ENCODE data around the gene SMIM43.
"Not testable (repeated sequence)": the region's sequence is repeated elsewhere in the genome, so short reads cannot be mapped to it uniquely, and the experiment has no call there.

Gene SMIM43

DNA sequence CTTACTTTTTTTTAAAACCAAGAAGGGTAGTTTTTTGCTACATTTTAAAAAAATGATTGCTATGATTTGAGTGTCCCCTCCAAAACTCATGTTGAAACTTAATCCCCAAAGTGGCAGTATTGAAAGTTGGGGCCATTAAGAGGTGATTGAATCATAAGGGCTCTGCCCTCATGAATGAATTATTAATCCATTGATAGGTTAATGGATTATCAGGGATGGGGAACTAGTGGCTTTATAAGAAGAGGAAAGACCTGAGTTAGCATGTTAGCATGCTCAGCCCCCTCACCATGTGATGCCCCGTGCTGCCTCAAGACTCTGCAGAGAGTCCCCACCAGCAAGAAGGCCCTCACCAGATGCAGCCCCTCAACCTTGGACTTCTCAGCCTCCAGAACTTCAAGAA lies 31.0 kb downstream of the SMIM43 start:
- DNase-seq, result no peak

DNA sequence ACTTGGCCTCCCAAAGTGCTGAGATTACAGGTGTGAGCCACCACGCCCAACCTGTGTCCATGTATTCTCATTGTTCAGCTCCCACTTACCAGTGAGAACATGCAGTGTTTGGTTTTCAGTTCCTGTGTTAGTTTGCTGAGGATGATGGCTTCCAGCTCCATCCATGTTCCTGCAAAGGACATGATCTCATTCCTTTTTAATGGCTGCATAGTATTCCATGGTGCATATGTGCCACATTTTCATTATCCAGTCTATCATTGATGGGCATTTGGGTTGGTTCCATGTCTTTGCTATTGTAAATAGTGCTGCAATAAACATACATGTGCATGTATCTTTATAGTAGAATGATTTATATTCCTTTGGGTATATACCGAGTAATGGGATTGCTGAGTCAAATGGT lies 35.2 kb downstream of the SMIM43 start:
- not testable (repeated sequence) for DNase-seq

DNA sequence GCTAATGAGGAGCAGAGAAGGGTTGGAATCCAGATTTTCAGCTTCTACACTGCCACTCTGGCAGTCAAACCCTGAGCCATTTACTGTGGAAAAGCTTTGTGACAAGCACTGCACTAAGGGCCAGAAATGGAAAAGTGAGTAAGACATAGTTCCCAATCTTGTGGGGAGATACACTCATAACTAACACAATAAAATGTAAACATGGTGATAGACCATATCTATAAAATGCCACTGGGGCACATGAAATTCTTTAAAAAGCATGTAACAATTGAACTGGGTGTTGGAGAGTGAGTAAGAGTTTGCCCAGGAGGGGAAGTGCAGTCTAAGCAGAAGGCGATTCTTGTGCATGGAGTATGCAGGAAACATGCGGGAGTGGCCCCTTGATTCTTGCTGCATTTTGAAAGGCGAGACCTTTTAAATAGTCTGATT lies 36.2 kb downstream of the SMIM43 start:
- DNase-seq, result no peak

DNA sequence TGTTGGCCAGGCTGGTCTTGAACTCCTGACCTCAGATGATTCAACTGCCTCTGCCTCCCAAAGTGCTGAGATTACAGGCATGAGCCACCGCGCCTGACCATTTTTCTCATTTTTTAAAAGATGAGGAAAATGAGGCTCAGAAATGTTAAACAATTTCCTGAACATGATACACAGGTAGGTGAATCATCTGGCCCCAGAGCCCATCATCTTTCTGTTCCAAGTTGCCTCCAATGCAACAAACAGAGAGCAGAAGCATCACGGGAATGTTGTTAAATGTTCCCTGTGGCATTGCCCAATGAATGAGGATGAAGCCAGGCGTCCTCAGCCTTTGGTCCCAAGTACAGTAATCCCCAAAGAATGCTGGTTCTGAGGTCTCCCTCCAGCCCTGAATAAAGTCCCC lies 36.9 kb downstream of the SMIM43 start:
- DNase-seq, result no peak

DNA sequence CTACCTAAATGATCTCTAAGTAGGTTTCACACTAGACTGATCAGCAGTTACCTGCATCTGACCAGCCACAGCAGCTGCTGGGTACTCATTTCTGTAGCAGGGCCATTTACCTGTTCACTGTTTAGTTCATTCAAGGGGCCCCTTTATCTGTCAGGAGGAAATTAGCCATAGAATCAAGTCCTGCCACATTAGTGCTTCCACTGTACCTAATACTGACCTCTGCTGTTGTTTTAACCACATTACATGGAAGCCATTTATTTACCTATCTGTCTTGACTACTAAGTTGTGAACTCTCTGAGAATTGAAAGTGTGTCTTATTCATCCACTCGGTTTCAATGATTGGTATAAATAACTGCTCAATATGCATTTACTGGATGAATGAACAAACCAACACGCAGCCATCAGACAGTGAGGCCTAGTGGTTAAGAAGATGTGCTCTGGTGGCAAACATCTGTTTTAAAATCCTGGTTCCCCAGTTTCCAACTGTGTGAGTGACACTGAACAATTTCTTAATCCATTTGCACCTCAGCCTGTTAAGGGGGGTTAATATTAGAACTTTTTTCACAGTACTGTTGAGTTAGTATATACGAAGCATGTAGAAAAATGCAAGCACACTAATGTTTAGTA lies 38.2 kb downstream of the SMIM43 start:
- no peak for DNase-seq

DNA sequence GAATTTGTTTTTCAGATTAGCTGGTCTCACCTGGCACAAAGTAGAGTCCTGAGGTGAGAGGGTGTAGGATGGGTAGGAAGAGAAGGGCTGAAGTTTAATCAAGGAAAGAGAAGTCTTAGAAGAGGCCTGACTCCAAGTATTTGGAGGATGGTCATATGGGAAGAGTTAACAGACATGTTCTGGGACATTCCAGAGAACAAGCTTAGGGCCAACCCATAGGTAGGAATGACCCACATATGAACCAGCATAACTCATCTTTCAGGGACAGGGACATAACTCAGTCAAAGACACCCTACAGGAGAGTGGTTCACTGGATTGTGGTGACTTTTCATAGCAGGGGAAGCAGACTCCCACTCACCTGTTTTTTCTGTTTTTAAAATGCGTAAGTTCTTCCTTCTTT lies 40.3 kb downstream of the SMIM43 start:
- no peak for DNase-seq

DNA sequence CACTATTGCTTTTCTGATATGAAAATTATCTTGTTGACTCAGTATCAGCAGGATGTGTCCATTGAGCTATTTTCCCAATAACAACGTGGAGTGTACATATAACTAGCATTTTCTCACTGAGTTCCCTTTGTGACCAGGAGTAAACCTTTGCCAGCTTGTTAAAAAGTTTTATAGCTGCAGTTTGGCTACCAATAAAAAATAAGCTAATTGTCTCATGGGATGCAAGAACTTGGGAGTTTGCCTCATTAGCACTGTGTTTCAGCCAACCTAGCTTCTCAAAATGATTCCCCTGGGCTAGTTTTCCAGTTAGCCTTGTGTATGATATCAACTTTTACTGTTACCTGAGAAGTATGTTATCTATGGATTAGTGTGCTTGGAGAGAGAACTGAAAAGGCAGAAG lies 43.3 kb downstream of the SMIM43 start:
- no peak for DNase-seq

DNA sequence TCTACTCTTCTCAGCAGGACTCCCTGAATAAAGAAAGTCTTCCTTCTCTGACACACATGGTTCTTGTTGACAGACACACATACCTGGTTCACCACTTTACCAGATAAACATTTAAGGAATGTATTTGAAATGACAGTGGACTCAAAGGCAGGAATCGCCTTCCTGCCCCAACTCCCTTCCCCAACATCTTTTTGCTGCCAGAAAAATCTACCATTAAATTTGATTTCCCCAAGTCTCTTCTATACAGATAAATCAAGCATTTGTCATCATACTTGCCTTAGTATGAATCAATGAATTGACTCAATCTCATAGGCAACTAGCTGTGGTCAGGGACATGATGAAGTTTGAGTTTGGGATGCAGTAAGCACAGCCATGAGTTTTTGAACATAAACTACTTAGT lies 44.9 kb downstream of the SMIM43 start:
- DNase-seq, result no peak

DNA sequence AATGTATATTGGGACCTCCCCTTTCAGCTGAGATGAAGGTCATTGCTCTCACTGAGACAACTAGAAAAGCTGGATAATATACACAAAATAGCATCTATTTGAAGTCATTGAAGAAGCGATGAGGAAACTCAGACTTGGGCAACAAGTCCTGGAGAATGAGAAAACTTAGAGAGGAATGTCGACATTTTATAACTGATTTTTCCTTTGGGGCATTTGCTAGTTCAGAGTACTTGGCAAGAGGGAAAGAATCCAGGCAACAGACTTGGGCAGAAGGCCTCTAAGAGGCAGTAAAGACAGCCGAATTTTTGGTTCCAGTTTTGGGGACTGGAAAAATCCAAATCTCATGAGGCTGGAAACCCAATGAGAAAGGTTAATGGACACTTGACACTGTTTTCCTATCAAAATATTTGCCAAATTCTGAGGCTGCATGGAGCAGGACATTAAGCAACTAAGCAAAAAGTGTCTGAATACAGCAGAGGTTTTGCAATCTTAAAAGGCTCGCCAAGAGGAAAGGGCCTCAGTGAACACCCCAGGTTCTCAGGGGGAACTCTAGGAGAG lies 47.2 kb downstream of the SMIM43 start:
- DNase-seq, result no peak

DNA sequence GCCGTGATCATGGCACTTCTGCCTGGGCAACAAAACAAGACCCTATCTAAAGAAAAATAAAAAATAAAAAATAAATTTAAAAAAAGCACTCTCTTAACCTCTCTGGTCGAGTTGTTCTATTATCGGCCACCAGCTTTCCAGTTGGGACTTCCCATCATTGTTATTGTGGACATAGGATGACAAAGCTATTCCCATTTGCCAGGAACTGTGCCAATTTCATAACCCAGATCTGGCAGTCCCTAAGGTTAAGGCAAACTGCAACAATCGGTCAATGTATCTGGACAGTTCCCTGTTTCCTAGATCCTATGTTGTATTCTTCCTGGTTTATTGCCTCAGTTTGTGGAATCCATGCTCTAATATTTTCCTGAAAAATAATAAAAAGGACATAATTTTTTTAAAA lies 50.4 kb downstream of the SMIM43 start:
- no peak for DNase-seq

DNA sequence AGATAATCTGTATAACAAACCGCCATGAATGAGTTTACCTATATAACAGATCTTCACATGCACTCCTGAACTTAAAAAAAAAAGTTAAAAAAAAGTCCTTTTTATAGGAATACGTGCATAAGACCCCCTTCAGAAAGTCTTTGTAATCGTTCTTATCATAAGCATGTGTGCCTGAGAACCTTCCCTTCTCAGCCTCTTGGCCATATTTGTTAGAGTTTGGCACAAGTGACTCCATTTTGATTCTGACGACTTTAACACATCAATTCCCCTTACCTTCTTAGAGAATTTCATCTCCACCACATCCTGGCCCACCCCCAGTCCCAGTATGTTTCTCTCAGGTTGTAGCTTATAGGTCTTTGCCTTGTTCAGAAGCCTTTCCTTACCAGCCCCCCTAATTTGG lies 52.2 kb downstream of the SMIM43 start:
- no peak for DNase-seq

DNA sequence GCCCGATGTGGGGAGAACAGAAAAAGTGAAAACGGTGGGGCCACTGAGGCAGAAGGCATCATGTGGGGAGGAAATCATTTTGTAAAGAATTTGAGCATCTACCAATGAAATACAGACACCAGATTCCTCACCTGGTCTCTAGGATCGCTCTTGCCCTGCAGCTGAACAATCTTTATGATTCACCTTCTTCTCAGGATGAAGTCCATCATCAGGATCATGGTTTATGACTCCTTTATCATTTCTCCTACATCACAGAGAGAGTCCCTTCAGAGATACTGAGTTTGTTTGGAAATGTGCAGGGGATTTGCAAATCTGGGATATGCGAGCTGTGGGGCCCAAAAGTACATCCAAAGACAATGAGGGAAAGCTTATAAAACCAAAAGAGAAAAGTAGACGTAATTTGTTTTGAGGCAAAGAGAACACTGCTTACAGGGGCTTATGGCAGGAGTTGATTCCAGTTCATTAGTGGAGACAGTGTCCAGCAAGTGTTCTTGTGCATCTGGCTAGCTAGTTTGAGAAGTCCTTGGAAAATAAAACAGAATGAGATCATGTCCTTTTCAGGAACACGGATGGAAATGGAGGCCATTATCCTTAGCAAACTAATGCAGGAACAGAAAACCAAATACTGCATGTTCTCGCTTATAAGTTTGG lies 52.8 kb downstream of the SMIM43 start:
- no peak for DNase-seq

DNA sequence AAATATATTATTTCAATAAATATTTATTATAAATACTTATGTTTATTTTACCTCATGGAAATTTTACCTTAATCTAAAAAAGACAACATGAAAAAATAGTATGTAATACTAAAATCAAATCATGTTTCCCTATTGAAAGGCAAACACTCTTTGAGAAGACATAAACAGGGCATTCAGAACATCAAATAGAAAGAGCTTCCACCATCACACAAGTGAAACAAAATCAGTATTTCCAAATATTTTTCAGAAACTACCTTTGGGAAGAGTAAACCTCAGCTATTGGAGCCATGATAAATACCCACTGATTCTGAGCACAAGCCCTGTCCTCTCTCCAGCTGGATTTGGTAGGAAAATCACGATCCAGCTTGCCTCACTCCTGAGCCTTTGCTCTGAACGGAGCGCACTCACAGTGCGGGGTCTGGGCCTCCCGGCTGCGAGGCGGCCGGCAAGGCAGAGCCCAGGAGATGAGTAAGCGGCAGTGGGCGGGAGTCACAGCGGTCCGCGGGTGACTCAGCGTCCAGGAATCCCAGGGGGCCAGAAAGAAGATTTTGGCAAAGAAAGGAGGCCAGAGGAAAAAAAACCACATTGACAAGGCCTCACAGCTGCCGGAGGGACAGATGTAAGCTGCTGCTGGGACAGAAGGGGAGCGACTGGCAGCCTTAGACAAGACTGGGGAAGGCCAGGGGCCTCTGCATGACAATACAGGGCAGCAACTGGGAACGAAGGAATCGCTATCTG lies 53.5 kb downstream of the SMIM43 start:
- peak; percentile 20 for DNase-seq

DNA sequence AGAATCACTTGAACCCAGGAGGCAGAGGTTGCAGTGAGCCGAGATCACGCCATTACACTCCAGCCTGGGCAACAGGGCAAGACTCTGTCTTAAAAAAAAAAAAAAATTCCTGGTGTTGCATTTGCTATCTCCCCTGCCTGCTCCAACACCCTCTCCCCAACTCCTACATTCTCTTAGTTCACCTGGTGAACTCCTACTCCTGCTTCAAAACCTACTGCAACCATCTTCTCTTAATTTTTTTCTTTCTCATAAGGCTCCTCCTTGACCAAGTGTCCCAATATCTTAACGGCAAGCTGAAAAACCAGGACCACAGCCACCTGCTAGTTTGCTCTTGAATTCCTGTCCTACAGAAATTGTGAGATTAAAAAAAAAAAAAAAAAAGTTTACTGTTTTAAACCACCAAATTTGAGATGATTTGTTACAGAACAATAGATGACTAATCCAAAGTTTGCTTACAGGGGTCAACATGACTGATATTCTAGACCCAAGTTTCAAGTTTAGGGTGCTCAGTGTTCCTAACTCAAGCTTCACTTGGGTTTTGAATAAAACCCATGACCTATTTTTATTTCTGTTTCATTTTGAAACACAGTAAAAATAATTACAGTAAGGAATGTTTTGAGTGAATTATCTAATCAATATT lies 55.1 kb downstream of the SMIM43 start:
- no peak for DNase-seq
